NCI-H2196 (cell line): ENCODE results near the gene GLIS1.

Source experiments
- DNase-seq: peaks from one replicate; lab custom pipeline; 2025; ENCODE audit not compliant: unreplicated experiment; lab: John Stamatoyannopoulos, UW

Gene GLIS1

DNA sequence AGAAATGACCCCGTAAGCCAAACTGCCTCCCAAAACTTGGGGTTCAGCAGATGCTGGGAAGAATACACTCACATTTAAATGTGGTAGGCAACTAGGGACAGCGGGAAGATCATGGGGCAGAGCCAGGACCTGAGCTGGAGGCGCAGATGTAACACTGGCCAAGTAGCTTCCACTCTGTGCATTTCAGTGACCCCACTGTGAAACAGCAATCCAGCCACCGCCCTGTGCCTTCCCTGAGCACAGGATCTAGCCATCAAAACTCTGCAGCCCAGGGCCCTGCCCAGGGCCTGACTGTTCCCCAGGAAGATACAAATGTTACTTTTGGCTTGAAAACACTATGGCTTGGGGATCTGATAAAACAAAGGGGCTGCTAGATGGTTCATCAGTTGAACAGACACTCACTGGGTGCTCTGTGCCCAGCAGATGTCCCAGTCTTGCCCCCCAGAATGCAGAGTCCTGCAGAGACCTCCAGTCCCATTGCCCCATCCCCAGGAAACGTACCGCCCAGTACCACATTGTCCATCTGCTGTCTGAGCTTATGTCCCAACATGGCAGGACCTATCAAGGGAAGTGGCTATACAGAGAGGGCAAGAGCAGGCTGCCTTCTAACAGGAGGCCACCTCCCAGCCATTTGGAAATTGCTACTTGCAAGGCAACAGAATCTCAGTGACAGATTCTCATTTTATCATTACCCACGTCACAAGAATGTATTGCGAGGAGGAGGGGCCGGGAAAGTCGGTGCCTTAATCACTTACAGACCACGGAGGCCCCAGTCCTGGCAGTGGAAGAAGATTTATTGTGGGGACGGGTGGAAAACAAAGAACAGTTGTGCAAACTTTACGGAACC, 155.7 kb downstream of the GLIS1 start:
- no peak for DNase-seq

DNA sequence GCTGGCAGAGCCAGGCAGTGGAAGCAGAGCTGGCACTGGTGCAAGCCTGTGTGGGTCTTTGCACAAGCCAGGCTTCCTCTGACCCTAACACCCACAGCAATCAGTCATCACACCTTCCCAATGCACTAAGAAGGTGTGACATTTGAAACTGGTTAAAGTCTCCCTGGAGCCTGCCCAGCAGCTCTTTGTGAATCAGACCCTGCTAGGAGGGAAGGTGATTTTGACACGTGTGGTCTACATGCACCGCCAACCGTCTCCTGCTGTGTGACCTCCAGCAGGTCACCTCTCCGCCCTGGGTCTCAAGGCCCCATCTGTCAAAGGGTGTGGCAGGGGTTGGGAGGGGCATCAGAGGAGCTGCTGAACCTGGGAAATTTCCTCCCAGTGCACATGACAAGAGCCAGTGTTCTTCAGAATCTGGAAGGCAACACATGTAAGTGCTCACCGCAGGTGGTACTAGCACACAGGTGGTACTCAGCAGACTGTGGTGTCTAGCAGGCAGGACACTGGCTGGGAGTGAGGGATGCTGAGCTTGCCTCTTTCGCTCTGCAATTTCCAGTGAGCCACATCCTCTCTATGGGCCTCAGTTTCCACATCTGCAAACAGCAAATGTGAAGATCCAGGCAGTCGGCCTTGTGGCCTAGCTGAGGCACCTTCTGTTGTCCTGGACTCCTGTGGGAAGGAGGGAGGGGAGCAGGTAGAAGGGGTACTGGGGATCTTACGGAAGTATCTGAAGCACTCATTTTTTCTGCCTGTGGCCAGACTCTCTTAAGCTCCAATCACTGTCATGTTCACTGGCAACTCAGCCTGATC, 156.5 kb downstream of the GLIS1 start:
- DNase-seq = no peak

DNA sequence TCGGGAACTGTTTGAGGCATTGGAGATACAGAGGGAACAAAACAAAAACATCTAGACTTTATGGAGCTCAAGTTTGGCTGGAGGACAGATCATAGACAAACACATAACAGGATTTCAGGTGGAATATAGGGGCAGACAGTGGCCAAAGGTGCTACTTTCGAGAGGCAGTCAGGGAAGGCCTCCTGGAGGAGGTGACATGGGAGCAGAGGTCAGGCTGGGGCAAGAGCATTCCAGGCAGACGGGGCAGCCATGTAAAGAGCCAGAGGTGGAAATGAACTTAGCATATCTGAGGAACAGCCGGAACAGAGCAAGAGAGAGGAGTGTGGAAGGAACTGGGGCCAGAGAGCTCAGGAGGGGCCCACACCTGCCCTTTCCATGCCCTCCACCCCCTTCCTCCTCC, 157.5 kb downstream of the GLIS1 start:
- DNase-seq = no peak

DNA sequence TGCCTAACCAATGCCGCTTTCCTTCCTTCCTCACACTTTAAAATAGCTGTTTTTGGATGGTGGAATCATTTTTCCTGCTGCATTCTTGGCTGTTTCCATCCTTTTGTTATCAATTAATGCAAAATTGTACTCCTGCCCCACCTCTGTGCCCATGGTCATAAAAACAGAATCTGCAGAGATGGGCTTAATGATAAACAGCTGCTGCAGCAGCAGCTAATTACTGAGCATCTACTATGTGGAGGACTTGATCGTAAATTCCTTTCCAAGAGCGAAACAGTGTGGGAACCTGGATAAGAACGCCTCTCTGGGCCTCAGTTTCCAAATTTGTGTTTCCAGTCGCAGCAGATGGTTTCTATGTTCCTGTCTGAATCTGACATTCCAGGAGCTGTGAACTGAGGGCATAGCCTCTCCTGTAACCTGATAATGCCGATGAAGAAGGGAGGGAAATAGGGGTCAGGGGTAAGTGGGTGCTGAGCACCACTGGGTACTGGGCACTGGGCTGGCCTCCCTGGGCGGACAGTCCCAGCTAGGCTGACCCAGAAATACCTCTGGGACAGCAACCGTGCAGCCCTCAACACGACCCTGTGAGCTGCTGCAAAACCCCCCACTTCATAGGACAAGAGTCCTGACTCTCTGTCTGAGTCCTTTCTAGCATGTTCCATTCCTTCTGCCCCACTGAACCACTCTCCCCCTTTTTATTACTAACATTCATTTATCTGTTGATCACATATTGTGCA, 158.1 kb downstream of the GLIS1 start:
- no peak for DNase-seq

DNA sequence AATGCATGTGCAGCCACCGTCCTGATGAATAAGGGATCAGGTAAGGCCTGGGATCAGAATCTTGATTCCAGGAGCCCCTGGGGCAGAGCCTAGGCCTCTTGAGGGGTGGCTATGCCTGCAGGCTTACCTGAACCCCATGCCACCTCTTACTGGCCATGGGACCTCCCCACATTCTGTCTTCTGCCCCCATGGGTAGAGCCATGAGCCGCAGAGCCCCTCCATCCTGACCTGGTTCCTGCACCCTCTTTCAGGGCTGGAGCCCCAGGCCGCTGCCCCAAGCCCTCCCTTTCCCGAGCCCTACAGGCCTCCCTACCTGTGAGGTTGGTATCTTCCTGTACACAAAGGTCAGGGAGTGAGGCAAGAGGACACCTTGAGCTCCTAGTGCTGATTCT, 159.0 kb downstream of the GLIS1 start:
- no peak for DNase-seq

DNA sequence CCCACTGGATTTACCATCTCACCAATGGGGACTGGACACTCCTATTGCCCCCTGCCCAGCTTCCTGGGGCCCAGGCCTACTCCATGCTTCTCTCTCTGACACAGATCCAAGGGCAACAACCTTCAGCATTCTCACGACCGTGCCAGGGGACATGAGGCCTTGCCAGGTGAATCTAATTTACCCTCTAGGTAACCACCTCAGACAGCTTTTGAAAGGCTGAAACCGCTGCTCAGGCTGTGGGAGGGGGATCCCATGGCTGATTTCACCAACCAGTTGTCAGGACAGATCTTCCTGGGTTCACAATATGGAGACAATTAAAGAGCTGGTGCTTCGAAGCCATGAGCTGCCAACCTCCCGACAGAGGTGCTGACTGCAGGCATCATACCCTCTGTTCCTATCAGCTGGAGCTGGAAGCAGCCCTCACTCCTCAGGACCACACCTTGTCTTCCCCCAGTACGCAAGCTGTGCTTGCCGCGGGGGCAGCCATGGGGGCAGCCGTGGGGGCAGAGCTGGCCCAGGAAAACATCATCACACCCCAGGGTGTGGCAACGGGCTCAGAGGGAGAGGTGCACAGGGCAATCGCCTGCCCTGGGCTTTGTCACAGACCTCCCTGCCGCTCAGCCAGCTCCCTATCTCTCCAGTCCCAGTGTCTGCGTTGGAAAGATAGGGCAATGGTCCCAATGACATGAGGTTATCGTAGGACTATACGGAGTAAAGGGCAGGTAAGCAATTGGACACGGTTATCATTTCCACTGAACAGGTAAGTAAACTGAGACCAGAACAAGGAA, 159.5 kb downstream of the GLIS1 start:
- DNase-seq = no peak

DNA sequence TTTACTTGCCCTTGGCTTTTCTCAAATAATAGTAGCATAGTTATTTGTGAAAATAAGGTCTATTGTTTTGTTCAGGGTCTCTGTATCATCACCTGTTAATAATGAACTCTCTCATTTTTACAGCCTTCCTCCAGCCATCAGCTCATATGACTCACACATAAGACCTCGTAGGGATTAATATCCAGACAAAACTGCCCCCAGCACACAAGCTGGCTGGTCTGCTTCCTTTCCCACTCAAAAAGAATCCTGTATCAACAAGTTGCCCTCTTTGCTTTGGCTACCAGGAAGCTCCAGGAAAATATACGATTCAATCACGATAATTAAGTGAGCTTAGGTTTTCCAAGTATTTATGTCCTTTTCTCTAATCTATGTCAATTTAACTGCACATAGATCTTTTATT, 160.6 kb downstream of the GLIS1 start:
- no peak for DNase-seq

DNA sequence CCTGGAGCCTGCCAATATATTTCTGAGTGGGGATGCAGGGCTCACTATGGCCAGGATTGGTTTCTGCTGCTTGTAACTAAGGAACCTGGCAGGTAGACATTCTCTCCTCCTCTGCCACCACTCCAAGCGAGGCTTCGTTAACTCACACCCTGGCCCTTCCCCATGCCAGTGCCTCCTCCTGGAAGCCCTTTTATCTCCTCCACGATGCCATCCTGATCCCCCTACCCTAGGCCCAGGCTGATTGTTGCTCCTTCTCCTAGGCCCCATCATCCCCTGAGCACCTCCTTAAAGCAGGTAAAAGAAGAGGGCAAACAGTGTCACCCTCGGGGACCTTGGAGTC, 161.2 kb downstream of the GLIS1 start:
- no peak for DNase-seq

DNA sequence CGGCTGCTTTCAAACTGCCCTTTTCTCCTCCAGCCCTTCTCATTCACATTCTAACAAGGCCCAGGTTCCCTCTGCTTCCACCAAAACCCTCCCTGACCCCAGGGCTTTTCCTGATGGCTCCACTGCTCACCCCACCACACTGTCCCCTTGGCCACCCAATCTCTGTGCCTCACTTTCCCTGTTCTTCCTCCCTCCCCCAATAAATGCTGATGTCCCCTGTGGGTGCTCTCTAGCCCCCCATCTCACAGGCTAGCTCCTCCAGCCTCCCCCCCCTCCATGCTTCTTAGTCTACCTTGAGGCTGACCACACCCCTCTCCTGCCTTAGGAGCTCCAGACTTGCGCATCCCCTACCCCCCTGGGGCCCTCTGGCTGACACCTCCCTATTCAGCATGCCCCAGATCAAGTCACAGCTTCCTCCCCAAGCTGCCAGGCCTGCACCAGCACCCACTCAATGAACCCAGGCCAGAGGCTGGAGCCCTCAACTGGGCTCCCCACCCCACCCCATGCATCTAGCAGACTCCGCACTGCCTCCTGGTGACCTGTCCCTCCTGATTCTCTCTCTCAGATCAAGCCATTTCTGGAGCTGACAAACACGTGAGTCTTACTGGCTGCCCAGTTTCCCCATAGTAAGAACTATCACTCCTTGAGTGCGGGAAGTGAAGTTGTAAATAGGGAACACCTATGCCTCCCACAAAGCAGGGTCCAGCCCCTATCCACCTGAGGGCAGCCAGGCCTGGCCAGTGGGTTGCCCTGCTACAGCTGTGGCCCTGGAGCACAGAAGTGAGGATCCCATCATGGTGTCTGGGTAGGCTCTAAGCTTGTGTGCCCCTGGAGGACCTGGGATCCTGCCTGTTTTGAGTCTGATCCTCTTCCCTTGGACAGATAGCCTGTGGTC, 161.9 kb downstream of the GLIS1 start:
- DNase-seq = no peak

DNA sequence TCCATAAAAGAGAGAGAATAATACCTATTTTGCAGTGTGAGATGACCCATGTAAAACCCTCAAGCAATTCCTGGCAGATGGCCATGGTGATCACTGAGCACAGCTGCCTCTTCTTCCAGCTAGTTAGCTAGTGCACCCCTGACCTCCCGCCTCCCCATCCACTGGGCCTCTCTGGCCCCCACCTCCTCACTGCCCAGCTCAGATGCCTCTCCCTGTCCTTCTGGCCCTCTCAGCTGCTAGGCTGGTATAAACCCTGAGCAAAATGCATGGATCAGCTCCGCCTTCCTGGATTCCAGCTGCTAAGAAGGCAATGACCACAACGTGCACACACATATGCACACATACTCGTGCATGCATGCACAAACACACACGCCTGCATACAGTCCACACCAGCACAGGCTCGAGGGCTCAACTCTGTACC, 162.6 kb downstream of the GLIS1 start:
- no peak for DNase-seq

DNA sequence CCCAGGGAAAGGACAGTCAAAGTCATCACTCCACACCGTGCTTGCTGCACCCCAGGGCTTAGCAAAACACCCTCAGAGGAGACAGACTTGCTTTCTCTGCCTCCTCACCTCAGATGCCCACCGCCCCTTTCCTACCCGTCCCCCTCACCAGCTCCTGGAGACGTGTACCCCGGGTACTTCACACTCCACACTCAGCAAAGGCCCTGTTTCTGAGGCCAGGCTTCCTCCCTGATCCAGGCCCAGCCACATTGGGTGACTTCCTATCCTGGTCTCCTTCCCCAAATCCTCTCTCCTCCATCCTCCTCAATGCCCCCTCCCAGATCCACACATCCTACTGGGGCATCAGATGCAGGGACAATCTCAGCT, 163.0 kb downstream of the GLIS1 start:
- DNase-seq = no peak

DNA sequence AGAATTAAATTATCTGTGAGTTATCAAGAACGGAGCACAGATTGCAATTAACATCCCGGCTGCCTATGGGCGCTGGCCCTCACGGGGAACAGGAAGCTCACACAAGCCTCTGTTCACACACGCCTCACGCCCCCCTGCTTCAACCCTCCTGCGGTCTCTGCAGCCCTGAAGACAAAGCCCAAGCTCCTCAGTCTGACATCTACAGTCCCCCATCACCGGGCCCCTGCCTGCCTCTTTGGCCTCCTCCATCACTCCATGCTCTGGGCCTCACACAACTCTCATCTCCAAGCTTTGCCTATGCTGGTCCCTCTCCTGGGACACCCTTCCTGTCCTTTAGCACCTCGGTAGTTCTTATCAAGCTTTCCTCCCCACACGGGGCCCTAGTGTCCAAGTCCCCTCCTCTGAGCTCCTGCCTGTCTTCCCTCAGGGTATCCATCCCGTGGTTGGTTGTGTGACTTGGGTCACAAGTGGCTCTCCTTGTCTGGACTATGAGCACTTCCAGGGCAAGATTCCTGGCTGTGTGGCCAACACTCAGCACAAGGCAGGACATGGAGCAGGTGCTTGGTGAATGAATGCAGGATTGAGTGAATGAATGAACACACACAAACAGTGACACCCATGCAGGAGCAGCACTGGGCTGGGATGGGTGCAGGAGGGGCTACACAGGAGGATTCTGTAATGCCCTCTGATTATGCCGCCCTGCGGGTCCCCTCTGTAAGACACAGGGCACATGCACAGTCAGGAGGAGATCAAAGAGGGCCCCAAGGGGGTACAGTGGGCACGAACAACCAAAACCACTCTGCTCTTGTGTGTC, 163.6 kb downstream of the GLIS1 start:
- no peak for DNase-seq

DNA sequence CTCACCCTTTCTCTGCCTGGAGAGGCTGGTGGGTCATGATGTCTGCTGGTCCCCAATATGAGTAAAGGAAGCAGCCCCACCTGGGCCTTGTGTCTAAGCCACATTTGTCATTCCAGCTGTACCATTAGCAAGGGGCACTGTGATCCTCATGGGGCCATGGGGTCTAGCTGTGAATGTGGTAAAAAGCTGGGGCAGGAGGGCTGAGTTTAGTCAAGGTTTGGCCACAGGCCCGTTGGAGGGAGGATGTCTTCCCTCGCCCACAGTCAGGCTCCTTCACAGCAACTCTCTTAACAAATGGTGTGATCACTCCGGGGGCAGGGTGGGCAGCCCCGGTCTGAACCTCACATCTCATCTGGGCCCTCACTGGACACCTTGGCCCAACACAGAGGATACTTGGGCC, 164.3 kb downstream of the GLIS1 start:
- no peak for DNase-seq

DNA sequence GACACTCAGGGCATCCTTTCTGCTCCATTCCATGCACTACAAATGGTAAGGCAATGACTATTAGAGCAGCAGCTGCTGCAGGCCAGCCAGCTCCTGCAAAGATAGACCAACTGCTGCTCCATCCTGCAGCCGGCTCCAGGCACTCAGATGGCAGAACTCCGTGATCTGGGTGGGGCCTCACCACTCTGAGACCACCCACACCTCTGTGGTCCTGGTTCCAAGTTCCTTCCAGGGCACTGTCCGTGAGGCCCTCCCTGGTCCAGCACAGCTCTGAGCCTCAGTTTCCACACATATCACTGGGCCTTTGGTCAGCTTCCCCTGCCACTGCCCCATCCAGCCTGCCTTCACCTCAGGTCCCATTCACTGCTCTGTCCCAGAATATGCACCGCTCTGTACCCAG, 165.0 kb downstream of the GLIS1 start:
- DNase-seq = no peak

DNA sequence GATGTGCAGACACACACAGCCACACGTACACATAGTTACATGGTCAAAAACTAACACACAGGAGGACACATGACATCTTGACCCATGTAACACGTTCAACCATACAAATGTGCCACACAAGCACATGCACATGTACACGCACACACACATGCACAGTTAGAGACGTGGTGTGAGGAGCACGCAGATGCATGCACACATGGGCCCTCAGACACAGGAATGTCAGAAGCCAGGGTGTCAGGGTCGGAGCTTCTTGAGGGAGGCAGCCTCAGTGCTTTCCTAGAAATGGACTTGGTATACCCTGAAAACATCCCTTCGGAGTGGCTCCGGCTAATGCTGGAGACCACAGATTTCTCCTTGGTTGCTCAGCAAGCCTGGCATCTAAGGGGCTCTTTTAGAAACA, 165.4 kb downstream of the GLIS1 start:
- DNase-seq = no peak

DNA sequence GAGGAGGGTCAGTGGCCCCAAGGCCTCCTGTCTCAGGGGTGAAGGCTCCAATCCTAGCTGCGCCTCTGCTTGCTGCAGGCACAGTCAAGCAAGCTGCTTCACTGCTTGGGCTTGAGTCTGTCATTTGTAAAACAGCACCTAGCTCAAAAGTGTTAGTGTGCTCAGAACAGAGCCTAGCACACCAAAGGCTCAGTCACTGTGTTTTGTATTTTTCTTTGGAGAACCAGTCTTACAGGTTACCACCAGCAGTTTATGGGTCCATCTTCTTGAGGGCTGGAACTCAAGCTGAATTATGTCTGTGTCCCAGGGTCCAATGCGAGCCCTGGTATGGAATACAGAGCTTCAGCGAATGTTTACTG, 166.2 kb downstream of the GLIS1 start:
- DNase-seq = no peak

DNA sequence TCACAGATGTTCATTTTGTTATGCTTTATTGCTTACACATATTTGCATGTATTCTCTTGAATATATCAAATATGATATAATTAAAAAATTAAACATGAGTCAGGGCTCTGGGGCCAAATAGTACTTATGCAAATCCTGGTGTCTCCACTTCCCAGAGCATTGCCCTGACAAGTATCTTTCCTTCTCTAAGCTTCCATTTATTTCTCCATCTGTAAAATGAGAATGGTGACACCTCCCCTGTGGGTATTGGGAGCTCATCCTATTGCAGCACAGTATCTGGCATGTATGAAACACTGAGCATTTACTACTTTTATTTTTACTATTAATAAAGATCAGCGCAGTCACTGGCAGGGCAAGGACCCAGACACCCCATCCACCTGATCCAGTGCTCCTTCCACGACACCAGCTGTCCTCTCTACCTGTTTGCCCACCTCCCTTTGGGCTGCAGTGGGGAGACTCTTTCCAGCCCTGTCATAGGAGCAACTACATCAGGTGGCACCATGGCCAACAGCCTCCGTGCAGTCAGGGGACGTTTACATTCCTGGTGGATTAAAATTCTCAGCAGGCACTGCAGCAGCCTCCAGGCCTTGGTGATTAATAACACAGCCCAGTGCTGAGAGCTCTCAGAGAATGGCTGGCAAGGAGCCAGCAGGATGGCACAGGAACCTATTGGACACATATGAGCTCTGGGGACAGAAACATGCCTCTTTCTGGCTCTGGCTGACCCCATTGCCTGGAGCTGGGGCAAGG, 166.7 kb downstream of the GLIS1 start:
- DNase-seq = peak; percentile 51

DNA sequence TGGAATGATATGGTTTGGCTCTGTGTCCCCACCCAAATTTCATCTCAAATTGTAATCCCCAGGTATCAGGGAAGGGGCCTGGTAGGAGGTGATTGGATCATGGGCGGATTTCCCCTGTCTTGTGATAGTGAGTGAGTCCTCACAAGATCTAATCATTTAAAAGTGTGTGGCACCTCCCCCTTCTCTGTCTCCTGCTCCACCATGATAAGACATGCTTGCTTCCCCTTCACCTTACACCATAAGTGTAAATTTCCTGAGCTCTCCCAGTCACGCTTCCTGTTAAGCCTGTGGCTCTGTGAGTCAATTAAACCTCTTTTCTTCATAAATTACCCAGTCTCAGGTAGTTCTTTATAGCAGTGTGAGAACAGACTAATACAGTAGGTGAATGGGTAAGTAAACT, 170.4 kb downstream of the GLIS1 start:
- DNase-seq = no peak

DNA sequence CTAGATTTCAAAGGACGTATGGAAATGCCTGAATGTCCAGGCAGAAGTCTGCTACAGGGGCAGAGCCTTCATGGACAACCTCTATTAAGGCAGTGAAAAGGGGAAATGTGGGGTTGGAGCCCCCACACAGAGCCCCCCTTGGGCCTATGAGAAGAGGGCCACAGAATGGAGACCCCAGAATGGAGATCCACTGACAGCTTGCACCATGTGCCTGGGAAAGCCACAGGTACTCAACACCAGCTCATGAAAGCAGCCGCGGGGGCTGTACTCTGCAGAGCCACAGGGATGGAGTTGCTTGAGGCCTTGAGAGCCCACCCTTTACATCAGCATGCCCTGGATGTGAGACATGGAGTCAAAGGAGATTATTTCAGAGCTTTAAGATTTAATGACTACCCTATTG, 171.1 kb downstream of the GLIS1 start:
- no peak for DNase-seq
